Mammary epithelial cell (primary cell): ENCODE data around the gene TTC28.

ENCODE experiments used
- EZH2 ChIP-seq: IDR thresholded peaks from 2 replicates; pipeline ENCODE4 v1.6.1; 2012; ENCODE audit warnings: low read length, inconsistent platforms, borderline replicate concordance
- TF ChIP-seq, protein P1 (sequence below), 2 donors: IDR thresholded peaks in 1 of 2; conservative IDR thresholded peaks in 1 of 2; 2 replicates each; pipeline ENCODE4 v1.5.1; 2011 to 2012; ENCODE audit warnings: inconsistent platforms in 2 of 2, low read length in 2 of 2, mild to moderate bottlenecking in 2 of 2, control low read depth in 1 of 2, low read depth in 1 of 2; ENCODE audit not compliant: insufficient read depth in 1 of 2; ENCODE audit errors: extremely low read depth in 1 of 2

DNA sequence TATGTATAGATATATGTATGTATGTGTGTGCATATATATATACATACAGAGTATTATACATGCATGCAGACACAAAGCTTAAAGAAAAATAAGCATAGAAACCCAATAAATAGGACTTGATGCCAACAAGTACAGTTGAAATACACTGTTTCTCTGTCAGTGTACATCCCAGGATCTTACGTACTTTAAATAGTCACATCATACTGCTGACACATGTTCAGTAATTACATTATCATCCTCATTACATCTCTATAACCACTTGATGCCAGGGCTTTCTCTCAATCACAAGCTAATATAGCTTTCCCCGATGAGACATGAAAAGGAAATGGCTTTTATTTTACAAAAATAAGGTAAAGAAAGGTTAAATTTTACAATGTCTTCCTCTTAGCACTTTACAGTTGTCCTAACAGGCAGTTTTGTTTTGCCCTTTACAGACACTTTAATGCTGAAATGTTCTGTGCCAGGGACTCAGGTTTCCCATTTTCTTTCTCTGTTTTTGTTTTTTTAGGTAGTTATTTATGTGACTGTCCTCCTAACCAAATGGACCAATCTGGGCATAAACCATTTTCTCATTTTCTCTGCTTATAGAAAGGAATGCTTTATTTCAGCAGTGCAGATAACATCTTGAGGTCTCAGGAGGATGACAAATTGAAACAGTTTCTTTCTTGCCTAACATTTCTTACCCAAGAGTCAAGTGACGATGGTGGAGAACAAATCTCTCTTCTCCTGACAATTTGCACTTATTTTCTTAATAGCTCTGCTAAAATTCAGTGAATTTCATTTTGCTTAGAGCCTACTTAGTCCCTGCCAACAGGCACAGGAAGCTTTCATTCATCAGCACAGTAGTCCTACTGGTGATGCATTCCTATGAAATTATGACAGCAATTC is 350.2 kb downstream of the TTC28 start:
- TF ChIP-seq, protein P1, sequence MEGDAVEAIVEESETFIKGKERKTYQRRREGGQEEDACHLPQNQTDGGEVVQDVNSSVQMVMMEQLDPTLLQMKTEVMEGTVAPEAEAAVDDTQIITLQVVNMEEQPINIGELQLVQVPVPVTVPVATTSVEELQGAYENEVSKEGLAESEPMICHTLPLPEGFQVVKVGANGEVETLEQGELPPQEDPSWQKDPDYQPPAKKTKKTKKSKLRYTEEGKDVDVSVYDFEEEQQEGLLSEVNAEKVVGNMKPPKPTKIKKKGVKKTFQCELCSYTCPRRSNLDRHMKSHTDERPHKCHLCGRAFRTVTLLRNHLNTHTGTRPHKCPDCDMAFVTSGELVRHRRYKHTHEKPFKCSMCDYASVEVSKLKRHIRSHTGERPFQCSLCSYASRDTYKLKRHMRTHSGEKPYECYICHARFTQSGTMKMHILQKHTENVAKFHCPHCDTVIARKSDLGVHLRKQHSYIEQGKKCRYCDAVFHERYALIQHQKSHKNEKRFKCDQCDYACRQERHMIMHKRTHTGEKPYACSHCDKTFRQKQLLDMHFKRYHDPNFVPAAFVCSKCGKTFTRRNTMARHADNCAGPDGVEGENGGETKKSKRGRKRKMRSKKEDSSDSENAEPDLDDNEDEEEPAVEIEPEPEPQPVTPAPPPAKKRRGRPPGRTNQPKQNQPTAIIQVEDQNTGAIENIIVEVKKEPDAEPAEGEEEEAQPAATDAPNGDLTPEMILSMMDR (conservative IDR thresholded peaks at IDR 0.05 in 1 of 2, IDR thresholded peaks at IDR 0.05 in 1 of 2; ENCODE audit: extremely low read depth in 1 of 2, insufficient read depth in 1 of 2, low read depth in 1 of 2, low read length in 2 of 2): no peak
- TF ChIP-seq EZH2: no peak
